WTC11 (cell line): Measurements from ENCODE around the gene INF2. TPM values are rescaled to one million over a fixed set of nuclear protein-coding genes. Genes with fewer than 3 reads are reported as not detected.

ENCODE experiments used
- ATAC-seq: fragments of 200-7000 bp; cut with Tn5 transposase; 2 replicates; pipeline ENCODE4 v1.10.0; 2021; ENCODE audit warnings: mild to moderate bottlenecking, moderate library complexity
- CTCF ChIA-PET: fragments of 300-600 bp; sonication (Branson Sonifier 250); formaldehyde crosslinking; loops from one replicate; lab custom pipeline; 2021; ENCODE audit warnings: antibody characterized with exemption; lab: Charles Lee
- POLR2A ChIA-PET: fragments of 350-600 bp; sonication (Branson Sonifier 250); formaldehyde crosslinking; loops from one replicate; lab custom pipeline; 2021; ENCODE audit warnings: antibody characterized with exemption; lab: Charles Lee
- DNase-seq: peaks from one replicate; pipeline ENCODE4 v3.0.0; 2021; ENCODE audit warnings: low spot score
- H3K27ac Mint-ChIP-seq: 2 replicates; pipeline ENCODE4 v1.8.0; 2021; ENCODE audit warnings: mixed read lengths
- H3K27me3 Mint-ChIP-seq: 2 replicates; pipeline ENCODE4 v1.8.0; 2021; ENCODE audit warnings: low read depth, mild to moderate bottlenecking, moderate library complexity, mixed read lengths
- H3K36me3 Mint-ChIP-seq: 2 replicates; pipeline ENCODE4 v1.8.0; 2021; ENCODE audit warnings: mixed read lengths
- H3K4me1 Mint-ChIP-seq: 2 replicates; pipeline ENCODE4 v1.8.0; 2022; ENCODE audit warnings: mixed read lengths
- H3K4me3 Mint-ChIP-seq: 2 replicates; pipeline ENCODE4 v1.8.0; 2021; ENCODE audit warnings: mild to moderate bottlenecking, moderate library complexity, mixed read lengths
- H3K9me3 Mint-ChIP-seq: 2 replicates; pipeline ENCODE4 v1.8.0; 2021; ENCODE audit warnings: mixed read lengths
- GRHL2 ChIP-seq: fragments of 250-450 bp; sonication (Bioruptor Pico); IDR thresholded peaks from 2 replicates; pipeline ENCODE4 v1.8.0; 2022; ENCODE audit warnings: mild to moderate bottlenecking, moderate library complexity; ENCODE audit not compliant: insufficient replicate concordance, severe bottlenecking
- HMGXB4 ChIP-seq: sonication (generic); formaldehyde crosslinking; IDR thresholded peaks from 2 replicates; pipeline ENCODE4 v1.8.1; 2023; ENCODE audit warnings: mild to moderate bottlenecking, moderate library complexity, missing genetic modification reagents
- IRF1 ChIP-seq: sonication (generic); formaldehyde crosslinking; IDR thresholded peaks from 2 replicates; pipeline ENCODE4 v1.8.0; 2023; ENCODE audit warnings: missing genetic modification reagents
- JUN ChIP-seq: sonication (generic); formaldehyde crosslinking; IDR thresholded peaks from 2 replicates; pipeline ENCODE4 v1.8.0; 2023; ENCODE audit warnings: mild to moderate bottlenecking, missing genetic modification reagents
- KAT7 ChIP-seq: sonication (generic); formaldehyde crosslinking; IDR thresholded peaks from 2 replicates; pipeline ENCODE4 v1.8.1; 2023; ENCODE audit warnings: missing genetic modification reagents, mild to moderate bottlenecking, borderline replicate concordance
- MAX ChIP-seq: sonication (generic); formaldehyde crosslinking; IDR thresholded peaks from 2 replicates; pipeline ENCODE4 v1.8.0; 2022; ENCODE audit warnings: mild to moderate bottlenecking, missing genetic modification reagents
- PRDM15 ChIP-seq: sonication (generic); formaldehyde crosslinking; IDR thresholded peaks from 2 replicates; pipeline ENCODE4 v1.8.0; 2022; ENCODE audit warnings: missing genetic modification reagents
- TEAD4 ChIP-seq: sonication (generic); formaldehyde crosslinking; IDR thresholded peaks from 2 replicates; pipeline ENCODE4 v1.8.0; 2022; ENCODE audit warnings: mild to moderate bottlenecking, missing genetic modification reagents
- ZBTB43 ChIP-seq: sonication (generic); formaldehyde crosslinking; IDR thresholded peaks from 2 replicates; pipeline ENCODE4 v1.8.1; 2023; ENCODE audit warnings: mild to moderate bottlenecking, missing genetic modification reagents
- ZMAT4 ChIP-seq: fragments of 250-450 bp; sonication (Bioruptor Pico); IDR thresholded peaks from 2 replicates; pipeline ENCODE4 v1.9.0; 2021; ENCODE audit warnings: mild to moderate bottlenecking
- ZNF121 ChIP-seq: sonication (generic); formaldehyde crosslinking; IDR thresholded peaks from 2 replicates; pipeline ENCODE4 v1.8.0; 2023; ENCODE audit warnings: missing genetic modification reagents
- total RNA-seq: library from RNA; stranded (reverse); gene quantifications from 3 replicates; pipeline ENCODE4 v1.2.3, GENCODE V29; 2021

The INF2 gene
- total RNA-seq, 1 experiment from 2014 or later, result 82.4 TPM

GRCh38 chr14:104734991-104735779 lies 45.8 kb downstream of the INF2 start (continued):
- TF ChIP-seq HMGXB4 (CRISPR knock-in tag) (no peak), MAX (CRISPR knock-in tag) (no peak), GRHL2 (CRISPR knock-in tag) (no peak), TEAD4 (CRISPR knock-in tag) (no peak), ZBTB43 (CRISPR knock-in tag) (no peak)

GRCh38 chr14:104735830-104736642 lies 46.6 kb downstream of the INF2 start:
- no peak overlapping the region for H3K4me3 Mint-ChIP-seq
- no peak for TF ChIP-seq TEAD4 (CRISPR knock-in tag)
- TF ChIP-seq KAT7 (CRISPR knock-in tag), result no peak
- TF ChIP-seq HMGXB4 (CRISPR knock-in tag), result no peak
- TF ChIP-seq JUN, result no peak
- no peak for TF ChIP-seq ZNF121 (CRISPR knock-in tag)
- TF ChIP-seq IRF1, result no peak
- TF ChIP-seq ZBTB43 (CRISPR knock-in tag), result no peak
- TF ChIP-seq PRDM15 (CRISPR knock-in tag), result no peak
- TF ChIP-seq ZMAT4, result no peak
- TF ChIP-seq, all 79 proteins: peak for 0
- ChIA-PET POLR2A (no interaction called here), CTCF (interaction anchor here (0.6 to 1.8 kb wide), 3 partner anchors 33 to 96 kb away, joined by 3 to 4 read pairs (median 4); no protein-coding TSS in a partner anchor)
- ATAC-seq, result no peak
- no peak for DNase-seq
- H3K27me3 Mint-ChIP-seq, result no peaks in the 10 kb centered on the region
- H3K27ac Mint-ChIP-seq, result peak overlapping the region; percentile 67
- no peaks in the 10 kb centered on the region for H3K9me3 Mint-ChIP-seq
- H3K4me1 Mint-ChIP-seq, result no peaks in the 10 kb centered on the region
- H3K36me3 Mint-ChIP-seq, result peaks cover 2% of the 10 kb centered on the region; the same call in 1 of the 2 replicates
